Measurements from ENCODE around the gene EIF6.

EIF6 gene

DNA sequence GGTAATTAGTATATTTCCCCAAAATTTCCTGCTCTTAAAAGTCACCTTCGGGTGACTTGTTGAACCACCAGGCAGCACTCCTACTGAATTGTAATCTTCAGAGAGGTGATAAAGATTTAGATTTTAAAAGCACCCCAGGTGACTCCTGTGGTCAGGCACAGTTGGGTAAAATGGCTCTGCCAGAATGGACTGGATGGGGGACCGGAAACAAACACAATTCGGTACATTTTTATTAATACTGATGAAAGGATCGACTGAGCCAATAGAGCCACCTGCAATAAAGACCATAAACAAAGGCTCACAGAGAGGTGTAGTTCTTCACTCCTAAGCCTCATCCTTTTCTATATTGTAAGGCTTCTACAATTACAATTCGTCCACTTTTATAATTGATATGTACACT lies 27.2 kb upstream of the EIF6 start:
- TF ChIP-seq, protein P1, sequence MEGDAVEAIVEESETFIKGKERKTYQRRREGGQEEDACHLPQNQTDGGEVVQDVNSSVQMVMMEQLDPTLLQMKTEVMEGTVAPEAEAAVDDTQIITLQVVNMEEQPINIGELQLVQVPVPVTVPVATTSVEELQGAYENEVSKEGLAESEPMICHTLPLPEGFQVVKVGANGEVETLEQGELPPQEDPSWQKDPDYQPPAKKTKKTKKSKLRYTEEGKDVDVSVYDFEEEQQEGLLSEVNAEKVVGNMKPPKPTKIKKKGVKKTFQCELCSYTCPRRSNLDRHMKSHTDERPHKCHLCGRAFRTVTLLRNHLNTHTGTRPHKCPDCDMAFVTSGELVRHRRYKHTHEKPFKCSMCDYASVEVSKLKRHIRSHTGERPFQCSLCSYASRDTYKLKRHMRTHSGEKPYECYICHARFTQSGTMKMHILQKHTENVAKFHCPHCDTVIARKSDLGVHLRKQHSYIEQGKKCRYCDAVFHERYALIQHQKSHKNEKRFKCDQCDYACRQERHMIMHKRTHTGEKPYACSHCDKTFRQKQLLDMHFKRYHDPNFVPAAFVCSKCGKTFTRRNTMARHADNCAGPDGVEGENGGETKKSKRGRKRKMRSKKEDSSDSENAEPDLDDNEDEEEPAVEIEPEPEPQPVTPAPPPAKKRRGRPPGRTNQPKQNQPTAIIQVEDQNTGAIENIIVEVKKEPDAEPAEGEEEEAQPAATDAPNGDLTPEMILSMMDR (IDR thresholded peaks at IDR 0.05; ENCODE audit: low read depth, low read length) = no peak

DNA sequence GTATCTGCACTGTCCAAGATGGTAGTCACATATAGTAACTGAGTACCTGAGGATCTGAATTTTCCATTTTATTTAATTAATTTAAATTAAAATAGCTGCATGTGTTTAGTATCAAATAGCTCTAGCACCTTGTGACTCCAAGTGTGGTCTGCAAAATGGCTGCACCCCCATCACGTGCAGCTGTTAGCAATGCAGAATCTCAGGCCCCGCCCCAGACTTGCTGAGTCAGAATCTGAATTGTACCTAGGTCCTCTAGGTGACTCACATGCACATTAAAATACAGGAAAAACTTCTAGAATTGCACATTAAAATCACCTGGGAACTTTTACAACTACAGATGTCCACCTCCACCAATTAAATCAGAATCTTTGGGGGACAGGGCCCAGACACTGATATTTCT lies 26.8 kb upstream of the EIF6 start:
- TF ChIP-seq, protein P1 (IDR thresholded peaks at IDR 0.05; ENCODE audit: low read depth, low read length) = no peak
- H3K4me3 ChIP-seq (ENCODE audit: low read depth, low read length) = no peak overlapping the region

More for the DNA sequence above, 27.2 kb upstream of the EIF6 start:
- no peak overlapping the region for H3K4me3 ChIP-seq (ENCODE audit: low read depth, low read length)

DNA sequence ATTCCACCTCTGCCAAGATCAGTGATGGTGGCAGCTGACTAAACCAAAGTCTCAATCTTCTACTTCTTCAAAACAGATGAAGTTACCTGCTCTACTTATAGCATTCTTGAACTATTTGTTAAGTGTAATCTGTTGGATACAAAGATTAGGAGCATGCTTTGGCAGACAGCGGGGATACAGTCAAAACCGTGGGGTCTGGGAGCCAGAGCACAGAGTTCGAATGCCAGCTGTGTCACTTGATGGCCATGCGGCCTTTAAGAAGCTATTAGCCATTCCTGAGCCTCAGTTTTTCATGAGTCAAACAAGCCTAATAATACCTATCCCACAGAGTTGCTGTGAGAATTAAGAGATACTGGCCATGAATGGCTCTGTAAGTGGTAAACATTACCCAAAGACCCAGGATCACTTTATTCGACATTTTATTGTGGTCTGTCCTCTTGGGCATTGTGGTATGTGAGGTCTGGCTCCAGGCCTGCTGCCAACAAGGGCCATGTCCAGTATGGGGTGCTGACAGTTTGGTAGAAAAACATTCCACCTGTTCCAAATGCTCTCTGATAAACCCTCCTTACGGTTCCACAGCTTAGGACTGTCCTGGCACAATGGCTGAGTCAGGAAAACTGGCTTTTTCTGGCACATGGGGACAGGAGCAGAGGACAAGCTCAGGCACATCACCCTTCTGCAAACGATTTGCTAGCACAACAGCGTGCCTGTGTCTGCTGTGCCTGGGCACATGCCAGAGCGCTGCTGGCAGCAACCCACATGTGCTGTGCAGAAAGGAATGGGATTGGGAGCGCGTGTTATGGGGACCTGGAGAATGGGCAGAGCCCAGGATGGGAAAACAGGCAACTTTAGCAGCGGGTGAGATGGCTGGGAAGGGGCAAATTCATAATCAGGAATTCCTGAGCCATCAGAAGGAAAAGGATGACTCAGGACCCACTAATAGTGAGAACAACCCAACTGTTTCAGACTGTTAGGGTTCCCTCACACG lies 23.4 kb upstream of the EIF6 start:
- TF ChIP-seq, protein P1 (IDR thresholded peaks at IDR 0.05; ENCODE audit: low read depth, low read length) = no peak
- no peak overlapping the region for H3K4me3 ChIP-seq (ENCODE audit: low read depth, low read length)

DNA sequence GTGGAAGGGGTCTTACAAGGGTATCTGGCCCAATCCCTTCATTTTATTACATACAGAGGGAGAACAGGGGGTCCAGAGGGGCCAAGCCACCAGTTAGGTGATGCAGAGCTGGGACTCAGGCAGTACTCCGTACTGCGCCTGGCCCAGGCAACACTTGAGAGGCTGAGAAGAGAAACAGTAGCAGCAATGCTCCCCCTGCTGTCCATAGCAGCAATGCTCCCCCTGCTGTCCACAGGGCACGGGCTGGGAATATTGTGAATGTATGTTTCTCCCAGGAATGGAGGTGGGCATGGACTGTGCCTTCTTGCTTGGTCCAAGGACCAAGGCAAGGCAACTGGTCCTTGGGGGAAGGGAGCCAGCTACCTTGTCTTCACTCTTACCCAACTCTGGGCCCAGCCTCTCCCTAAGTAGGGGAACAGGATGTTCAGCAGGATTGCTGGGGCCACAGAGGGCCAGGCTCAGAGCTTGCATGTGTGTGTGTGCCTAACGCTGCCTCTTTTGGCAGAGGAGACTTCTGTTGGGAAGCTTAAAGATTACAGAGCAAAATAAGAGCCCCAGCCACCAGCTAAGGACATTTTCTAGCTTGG lies 22.5 kb upstream of the EIF6 start:
- TF ChIP-seq, protein P1 (IDR thresholded peaks at IDR 0.05; ENCODE audit: low read depth, low read length) = peak; percentile 79
- H3K4me3 ChIP-seq (ENCODE audit: low read depth, low read length) = no peak overlapping the region

DNA sequence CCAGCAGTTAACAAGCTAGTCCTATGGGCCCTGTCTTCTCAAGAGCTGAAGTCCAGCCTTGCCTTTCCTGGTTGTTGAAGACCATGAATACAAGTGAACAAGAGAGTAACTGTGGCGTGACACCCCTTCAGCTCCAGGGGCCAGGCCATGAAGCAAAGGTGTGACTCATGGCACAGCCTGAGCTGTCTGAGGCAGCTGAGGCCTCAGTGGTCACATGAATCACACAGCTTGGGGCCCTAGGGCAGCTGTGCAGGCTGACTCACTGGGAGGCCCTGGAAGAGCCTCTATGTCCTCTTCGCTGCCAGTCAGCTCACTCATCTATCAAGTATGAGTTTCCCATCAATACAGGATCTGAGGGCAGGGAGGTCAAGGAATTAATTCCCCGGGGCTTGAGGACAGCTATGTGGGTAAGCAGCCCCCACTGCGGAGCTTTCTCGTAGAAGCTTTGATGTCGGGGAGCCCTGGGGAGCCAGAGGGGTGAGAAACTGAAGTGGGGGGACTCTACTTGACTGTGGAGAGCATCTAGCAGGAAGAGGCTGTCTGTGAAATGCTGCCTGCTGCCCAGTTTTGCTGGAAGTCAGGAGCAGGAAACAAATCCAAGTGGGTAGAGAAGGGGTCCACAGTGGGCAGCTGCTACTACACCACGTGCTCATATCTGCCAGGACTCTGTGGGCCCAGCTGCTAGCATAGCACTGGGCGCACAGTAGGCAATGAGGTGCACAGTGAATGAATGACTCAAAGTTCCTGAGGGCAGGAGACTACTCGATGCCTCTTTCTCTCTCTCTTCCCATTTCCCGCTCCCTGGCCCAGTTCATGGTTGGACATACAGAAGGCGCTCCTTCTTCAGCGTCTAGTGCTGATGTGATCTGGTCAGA lies 21.3 kb upstream of the EIF6 start:
- no peak overlapping the region for H3K4me3 ChIP-seq (ENCODE audit: low read depth, low read length)
- TF ChIP-seq, protein P1 (IDR thresholded peaks at IDR 0.05; ENCODE audit: low read depth, low read length) = no peak

DNA sequence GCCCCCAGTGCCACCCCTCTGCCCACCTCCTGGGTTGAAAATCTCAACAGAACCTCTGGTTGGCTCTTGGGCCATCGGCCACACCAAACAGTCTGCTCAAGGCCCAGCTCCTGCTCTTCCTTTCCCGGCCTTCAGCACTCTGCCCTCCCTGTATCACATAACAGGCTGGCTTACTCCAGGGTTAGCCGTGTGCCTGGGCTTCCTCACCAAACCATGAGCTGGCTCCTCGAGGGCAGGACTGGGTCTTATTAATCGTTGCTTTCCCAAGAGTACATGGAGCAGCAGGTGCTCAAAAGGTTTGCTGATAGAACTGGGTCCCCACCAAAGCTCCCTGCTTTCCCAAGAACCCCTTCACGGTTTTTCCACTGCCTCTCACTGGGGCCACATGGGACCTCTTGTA lies 20.4 kb upstream of the EIF6 start:
- TF ChIP-seq, protein P1 (IDR thresholded peaks at IDR 0.05; ENCODE audit: low read depth, low read length) = no peak
- H3K4me3 ChIP-seq (ENCODE audit: low read depth, low read length) = no peak overlapping the region

Data from WI38 (cell line).